MCF 10A (cell line): ENCODE data around the gene CCNDBP1. TPM values are rescaled to one million over a fixed set of nuclear protein-coding genes. Genes with fewer than 3 reads are reported as not detected.

Experiments used
- BruUV-seq: library from RNA; stranded (reverse); fragments of 400-500 nt; replicated peaks from 2 replicates; lab custom pipeline; 2021; lab: Mats Ljungman, UMichigan
- CTCF ChIA-PET: fragments of 300-600 bp; sonication (Branson Sonifier 250); formaldehyde crosslinking; extraction: SDS; loops from one replicate; lab custom pipeline; 2021; ENCODE audit warnings: antibody characterized with exemption, inconsistent platforms; lab: Yijun Ruan, JAX
- POLR2A ChIA-PET: fragments of 300-600, 350-650 bp; sonication (Branson Sonifier 250); formaldehyde crosslinking; extraction: SDS; loops from one replicate; lab custom pipeline; 2020; ENCODE audit warnings: antibody characterized with exemption, inconsistent platforms; lab: Yijun Ruan, JAX
- DNase-seq: peaks from one replicate; pipeline ENCODE4 v3.0.0-alpha.2; 2018; ENCODE audit not compliant: unreplicated experiment
- H3K27ac Mint-ChIP-seq: one replicate; pipeline ENCODE4 v1.8.0; 2022; ENCODE audit warnings: mild to moderate bottlenecking, low read depth, mixed read lengths; ENCODE audit not compliant: unreplicated experiment
- H3K27me3 Mint-ChIP-seq: one replicate; pipeline ENCODE4 v1.8.0; 2022; ENCODE audit warnings: mixed read lengths; ENCODE audit not compliant: insufficient read depth, unreplicated experiment
- H3K36me3 Mint-ChIP-seq: one replicate; pipeline ENCODE4 v1.8.0; 2022; ENCODE audit warnings: mild to moderate bottlenecking, moderate library complexity, mixed read lengths; ENCODE audit not compliant: insufficient read depth, unreplicated experiment
- H3K4me1 Mint-ChIP-seq: one replicate; pipeline ENCODE4 v1.8.0; 2022; ENCODE audit warnings: mixed read lengths; ENCODE audit not compliant: insufficient read depth, unreplicated experiment
- H3K4me3 Mint-ChIP-seq: one replicate; pipeline ENCODE4 v1.8.0; 2022; ENCODE audit warnings: mild to moderate bottlenecking, moderate library complexity, mixed read lengths; ENCODE audit not compliant: unreplicated experiment
- H3K9me3 Mint-ChIP-seq: one replicate; pipeline ENCODE4 v1.8.0; 2022; ENCODE audit warnings: mixed read lengths; ENCODE audit not compliant: unreplicated experiment
- CTCF ChIP-seq: fragments of 200-600 bp; IDR thresholded peaks from one replicate; pipeline ENCODE4 v1.8.0; 2022; ENCODE audit warnings: antibody characterized with exemption, mild to moderate bottlenecking; ENCODE audit not compliant: unreplicated experiment
- intact Hi-C: fragments of 100-400 bp; cut with micrococcal nuclease; formaldehyde crosslinking; loops from 2 replicates; pipeline ENCODE4 v1.14.1; 2022
- total RNA-seq: library from RNA; stranded (reverse); gene quantifications from 2 replicates; pipeline ENCODE4 v1.2.3, GENCODE V29; 2022

Gene CCNDBP1
- total RNA-seq, 1 experiment from 2014 or later = 45.5 TPM

- POLR2A ChIA-PET = interaction anchor here (0.7 to 1.9 kb wide), 13 partner anchors 9 to 113 kb away, joined by 3 to 10 read pairs (median 4); partner anchors contain the start of genes CCNDBP1 and TGM5
- Mint-ChIP-seq H3K4me3 (no peak overlapping the region), H3K27me3 (no peaks in the 10 kb centered on the region)
Measured at GRCh38 chr15:43218908-43219706, 33.9 kb downstream of the CCNDBP1 start.

GRCh38 chr15:43219929-43220928 is 35.0 kb downstream of the CCNDBP1 start:
- intact Hi-C loops = no loop called here
- Mint-ChIP-seq H3K4me3 (no peak overlapping the region), H3K27me3 (no peaks in the 10 kb centered on the region), H3K27ac (peak overlapping the region; percentile 36), H3K9me3 (no peaks in the 10 kb centered on the region), H3K36me3 (no peaks in the 10 kb centered on the region), H3K4me1 (peaks cover 6% of the 10 kb centered on the region)
- BruUV-seq = no TSS peak
- TF ChIP-seq CTCF = no peak
- ChIA-PET CTCF (interaction anchor here (0.6 to 5.6 kb wide), 7 partner anchors 12 to 154 kb away, joined by 3 to 41 read pairs (median 5); no protein-coding TSS in a partner anchor), POLR2A (interaction anchor here (0.6 to 1.5 kb wide), 7 partner anchors 13 to 285 kb away, joined by 3 to 10 read pairs (median 4); partner anchors contain the start of genes CCNDBP1 and TGM5)
- DNase-seq = no peak

More at GRCh38 chr15:43218908-43219706, 33.9 kb downstream of the CCNDBP1 start:
- intact Hi-C loops = no loop called here
- CTCF ChIA-PET = interaction anchor here (0.6 to 5.6 kb wide), 8 partner anchors 9 to 152 kb away, joined by 3 to 41 read pairs (median 3); partner anchors contain the start of genes TUBGCP4 and ZSCAN29
- no TSS peak for BruUV-seq
- Mint-ChIP-seq H3K36me3 (no peaks in the 10 kb centered on the region), H3K9me3 (no peaks in the 10 kb centered on the region), H3K4me1 (peaks cover 6% of the 10 kb centered on the region), H3K27ac (peak overlapping the region; percentile 46)
- DNase-seq = peak; percentile 88
- peak; percentile 35 for TF ChIP-seq CTCF

GRCh38 chr15:43220991-43221403 is 35.8 kb downstream of the CCNDBP1 start, which contains the start of gene EPB42:
Gene EPB42 (minus strand): TSS chr15:43221018. CDS start chr15:43220825, 193 bp downstream.
- H3K4me1 Mint-ChIP-seq = peaks cover 6% of the 10 kb centered on the region
- no peaks in the 10 kb centered on the region for H3K36me3 Mint-ChIP-seq
- H3K4me3 Mint-ChIP-seq = no peak within 1 kb of the TSS
- no TSS peak for BruUV-seq
- no peaks in the 10 kb centered on the region for H3K27me3 Mint-ChIP-seq
- DNase-seq = no peak
- POLR2A ChIA-PET = no interaction called here
- H3K9me3 Mint-ChIP-seq = no peaks in the 10 kb centered on the region
- no peak for TF ChIP-seq CTCF
- CTCF ChIA-PET = interaction anchor here (0.6 to 5.6 kb wide), 2 partner anchors 65 to 118 kb away, joined by 3 to 41 read pairs; no protein-coding TSS in a partner anchor
- H3K27ac Mint-ChIP-seq = peak within 1 kb of the TSS; percentile 36
- intact Hi-C loops = no loop called here
